Naive thymus-derived CD8-positive, alpha-beta T cell (primary cell): ENCODE results near the gene ZNF446. TPM values are rescaled to one million over a fixed set of nuclear protein-coding genes. Genes with fewer than 3 reads are reported as not detected.

Experiments
- ATAC-seq, 2 donors: fragments of 150-1000 bp; cut with Tn5 transposase in 1 of 2; sonication (Bioruptor Pico), chemical (Tn5 transposase) in 1 of 2; 1 replicate in 1 of 2; 2 replicates in 1 of 2; pipeline ENCODE4 v1.10.0; 2021; ENCODE audit warnings: mild to moderate bottlenecking in 2 of 2, moderate library complexity in 2 of 2
- POLR2A ChIA-PET: fragments of 350-600 bp; sonication (Branson Sonifier 250); formaldehyde crosslinking; loops from one replicate; lab custom pipeline; 2021; ENCODE audit warnings: antibody characterized with exemption; lab: Charles Lee
- DNase-seq, 10 donors: peaks; one replicate each; pipeline versions ENCODE4 v3.0.0 to v3.0.0-alpha.2; 2020 to 2022
- H3K27ac Mint-ChIP-seq, 10 donors: one replicate each; pipeline ENCODE4 v1.8.0; 2020 to 2022; ENCODE audit warnings: mild to moderate bottlenecking in 10 of 10, mixed read lengths in 10 of 10, moderate library complexity in 4 of 10, inconsistent platforms in 1 of 10
- H3K27me3 Mint-ChIP-seq, 5 donors: one replicate each; pipeline ENCODE4 v1.8.0; 2021 to 2022; ENCODE audit warnings: mixed read lengths in 5 of 5
- H3K36me3 Mint-ChIP-seq, 3 donors: one replicate each; pipeline ENCODE4 v1.8.0; 2020 to 2022; ENCODE audit warnings: mixed read lengths in 3 of 3, mild to moderate bottlenecking in 2 of 3, inconsistent platforms in 1 of 3
- H3K4me1 Mint-ChIP-seq, 4 donors: one replicate each; pipeline ENCODE4 v1.8.0; 2021 to 2022; ENCODE audit warnings: mixed read lengths in 4 of 4
- H3K4me3 Mint-ChIP-seq, 10 donors: one replicate each; pipeline ENCODE4 v1.8.0; 2020 to 2022; ENCODE audit warnings: mild to moderate bottlenecking in 10 of 10, mixed read lengths in 10 of 10, moderate library complexity in 6 of 10, inconsistent platforms in 1 of 10
- H3K9me3 Mint-ChIP-seq, 9 donors: one replicate each; pipeline ENCODE4 v1.8.0; 2020 to 2022; ENCODE audit warnings: mixed read lengths in 9 of 9, mild to moderate bottlenecking in 3 of 9, inconsistent platforms in 1 of 9, moderate library complexity in 1 of 9
- polyA plus RNA-seq, 3 donors: library from polyadenylated mRNA; unstranded; fragments of 300-500 nt; fragmentation: Illumina TruSeq; gene quantifications; one replicate each; pipeline ENCODE4 v1.2.3, GENCODE V29; 2021
- total RNA-seq, 8 experiments: library from RNA in 2 of 8; stranded (reverse) in 2 of 8; gene quantifications; one replicate each; pipeline ENCODE4 v1.2.3 and lab custom pipeline; 2021 to 2026

ZNF446 gene
- total and polyA plus RNA-seq, 5 experiments from 2014 or later = 1.6 to 20.4 (median 2.7) TPM

GRCh38 chr19:58510084-58510862 is 34.1 kb downstream of the ZNF446 start:
- Mint-ChIP-seq H3K4me3 (no peak overlapping the region), H3K27ac (peak overlapping the region in 4 of 10 donors; percentile 22 to 56 (median 53)), H3K36me3 (peaks cover 2 to 8% (median 8%) of the 10 kb centered on the region in 3 donors), H3K9me3 (peaks cover 0 to 18% (median 6%) of the 10 kb centered on the region in 9 donors), H3K4me1 (peaks cover 5 to 19% (median 13%) of the 10 kb centered on the region in 4 donors), H3K27me3 (no peaks in the 10 kb centered on the region)
- ATAC-seq = no peak
- POLR2A ChIA-PET = interaction anchor here (4.6 kb wide), 1 partner anchor 10 kb away, joined by 23 read pairs; no protein-coding TSS in a partner anchor
- DNase-seq = no peak

GRCh38 chr19:58511353-58512208 is 35.4 kb downstream of the ZNF446 start, which contains the start of gene SLC27A5:
SLC27A5 (minus strand) TSS chr19:58511992; CDS start chr19:58511955, 37 bp downstream.
- POLR2A ChIA-PET = interaction anchor here (4.6 kb wide), 1 partner anchor 11 kb away, joined by 23 read pairs; no protein-coding TSS in a partner anchor
- no peak for ATAC-seq
- Mint-ChIP-seq H3K27ac (peak within 1 kb of the TSS in 6 of 10 donors; percentile 41 to 81 (median 54)), H3K4me3 (peak within 1 kb of the TSS in 2 of 10 donors; percentile 24 to 26), H3K4me1 (peaks cover 9 to 27% (median 21%) of the 10 kb centered on the region in 4 donors), H3K27me3 (no peaks in the 10 kb centered on the region), H3K9me3 (peaks cover 0 to 13% (median 6%) of the 10 kb centered on the region in 9 donors), H3K36me3 (peaks cover 5 to 8% (median 8%) of the 10 kb centered on the region in 3 donors)
- no peak for DNase-seq

GRCh38 chr19:58513213-58513693 is 37.1 kb downstream of the ZNF446 start:
- Mint-ChIP-seq H3K36me3 (peaks cover 0 to 10% (median 0%) of the 10 kb centered on the region in 3 donors), H3K4me3 (peak overlapping the region in 5 of 10 donors; percentile 26 to 91 (median 78)), H3K4me1 (peaks cover 13 to 37% (median 27%) of the 10 kb centered on the region in 4 donors), H3K9me3 (peaks cover 0 to 1% (median 0%) of the 10 kb centered on the region in 9 donors), H3K27ac (peak overlapping the region in 8 of 10 donors; percentile 22 to 84 (median 62)), H3K27me3 (no peaks in the 10 kb centered on the region)
- ATAC-seq (no peak), DNase-seq (no peak)
- POLR2A ChIA-PET = interaction anchor here (0.6 to 4.6 kb wide), 11 partner anchors 13 to 454 kb away, joined by 3 to 23 read pairs (median 7); partner anchors contain the start of genes CHMP2A, TRIM28 and ZNF135

- Mint-ChIP-seq H3K4me1 (peaks cover 19 to 43% (median 34%) of the 10 kb centered on the region in 4 donors), H3K27ac (peak overlapping the region; percentile 48 to 97 (median 90)), H3K27me3 (no peaks in the 10 kb centered on the region), H3K9me3 (no peaks in the 10 kb centered on the region), H3K36me3 (peaks cover 0 to 10% (median 0%) of the 10 kb centered on the region in 3 donors), H3K4me3 (peak overlapping the region; percentile 74 to 91 (median 81))
- POLR2A ChIA-PET = interaction anchor here (0.6 to 4.6 kb wide), 11 partner anchors 14 to 455 kb away, joined by 3 to 23 read pairs (median 7); partner anchors contain the start of genes CHMP2A, TRIM28 and ZNF135
- peak; percentile 87 to 98 (median 94) for DNase-seq
- ATAC-seq = peak; percentile 93 to 94
Observed at GRCh38 chr19:58513694-58514563, 37.8 kb downstream of the ZNF446 start.

- POLR2A ChIA-PET = interaction anchor here (0.6 to 4.6 kb wide), 10 partner anchors 14 to 331 kb away, joined by 3 to 23 read pairs (median 7); partner anchors contain the start of genes CHMP2A and TRIM28
- peaks cover 23 to 50% (median 41%) of the 10 kb centered on the region in 4 donors for H3K4me1 Mint-ChIP-seq
- ATAC-seq (no peak), DNase-seq (no peak)
- peak overlapping the region; percentile 60 to 91 (median 78) for H3K4me3 Mint-ChIP-seq
- H3K9me3 Mint-ChIP-seq = no peaks in the 10 kb centered on the region
- no peaks in the 10 kb centered on the region for H3K27me3 Mint-ChIP-seq
- H3K27ac Mint-ChIP-seq = peak overlapping the region in 8 of 10 donors; percentile 62 to 97 (median 87)
- H3K36me3 Mint-ChIP-seq = peaks cover 0 to 10% (median 0%) of the 10 kb centered on the region in 3 donors
Observed at GRCh38 chr19:58514564-58515022, 38.4 kb downstream of the ZNF446 start.

GRCh38 chr19:58515259-58515658 is 39.1 kb downstream of the ZNF446 start:
- POLR2A ChIA-PET = interaction anchor here (0.6 to 4.6 kb wide), 3 partner anchors 15 to 440 kb away, joined by 6 to 23 read pairs (median 8); no protein-coding TSS in a partner anchor
- H3K36me3 Mint-ChIP-seq = peaks cover 0 to 10% (median 0%) of the 10 kb centered on the region in 3 donors
- H3K4me3 Mint-ChIP-seq = peak overlapping the region in 9 of 10 donors; percentile 8 to 75 (median 57)
- ATAC-seq (no peak), DNase-seq (no peak)
- peaks cover 29 to 56% (median 47%) of the 10 kb centered on the region in 4 donors for H3K4me1 Mint-ChIP-seq
- no peaks in the 10 kb centered on the region for H3K27me3 Mint-ChIP-seq
- no peaks in the 10 kb centered on the region for H3K9me3 Mint-ChIP-seq
- H3K27ac Mint-ChIP-seq = peak overlapping the region in 7 of 10 donors; percentile 19 to 81 (median 69)

- DNase-seq (no peak), ATAC-seq (no peak)
- Mint-ChIP-seq H3K9me3 (no peaks in the 10 kb centered on the region), H3K27ac (peak overlapping the region in 2 of 10 donors; percentile 47 to 60), H3K36me3 (peaks cover 0 to 10% (median 0%) of the 10 kb centered on the region in 3 donors), H3K4me3 (peak overlapping the region in 4 of 10 donors; percentile 41 to 75 (median 62)), H3K27me3 (no peaks in the 10 kb centered on the region), H3K4me1 (peaks cover 32 to 60% (median 51%) of the 10 kb centered on the region in 4 donors)
- POLR2A ChIA-PET = no interaction called here
Observed at GRCh38 chr19:58516246-58516836, 40.2 kb downstream of the ZNF446 start.

- Mint-ChIP-seq H3K4me1 (peaks cover 32 to 60% (median 51%) of the 10 kb centered on the region in 4 donors), H3K4me3 (peak overlapping the region in 2 of 10 donors; percentile 8 to 14), H3K27me3 (no peaks in the 10 kb centered on the region), H3K36me3 (peaks cover 0 to 10% (median 0%) of the 10 kb centered on the region in 3 donors), H3K27ac (no peak overlapping the region), H3K9me3 (no peaks in the 10 kb centered on the region)
- POLR2A ChIA-PET = interaction anchor here (0.6 to 5.0 kb wide), 7 partner anchors 28 to 335 kb away, joined by 3 to 94 read pairs (median 6); partner anchors contain the start of genes CHMP2A, MZF1, TRIM28 and UBE2M
- ATAC-seq = no peak
- DNase-seq = no peak
Observed at GRCh38 chr19:58516964-58517833, 41.0 kb downstream of the ZNF446 start.

GRCh38 chr19:58518256-58519086 is 42.3 kb downstream of the ZNF446 start:
- H3K9me3 Mint-ChIP-seq = no peaks in the 10 kb centered on the region
- ATAC-seq (no peak), DNase-seq (no peak)
- H3K27me3 Mint-ChIP-seq = no peaks in the 10 kb centered on the region
- POLR2A ChIA-PET = interaction anchor here (0.8 to 5.0 kb wide), 19 partner anchors 12 to 336 kb away, joined by 3 to 94 read pairs (median 7); partner anchors contain the start of genes CHMP2A, ERVK3-1, MZF1 and TRIM28
- H3K36me3 Mint-ChIP-seq = peaks cover 0 to 10% (median 0%) of the 10 kb centered on the region in 3 donors
- peaks cover 32 to 55% (median 50%) of the 10 kb centered on the region in 4 donors for H3K4me1 Mint-ChIP-seq
- H3K4me3 Mint-ChIP-seq = peak overlapping the region; percentile 92 to 98 (median 96)
- H3K27ac Mint-ChIP-seq = peak overlapping the region; percentile 95 to 98 (median 98)
